GM19455 (cell line): Measurements from ENCODE around the gene KBTBD3.
"Not testable (repeated sequence)": the region's sequence is repeated elsewhere in the genome, so short reads cannot be mapped to it uniquely, and the experiment has no call there.

ENCODE experiments used
- ATAC-seq: cut with Tn5 transposase; IDR thresholded peaks from one replicate; pipeline ENCODE4 v1.9.1; 2021; ENCODE audit not compliant: unreplicated experiment

Gene KBTBD3

GRCh38 chr11:106012744-106013143 lies 64.4 kb downstream of the KBTBD3 start:
- no peak for ATAC-seq

GRCh38 chr11:106011481-106011880 lies 65.7 kb downstream of the KBTBD3 start:
- ATAC-seq, result no peak

GRCh38 chr11:106003094-106003493 lies 74.1 kb downstream of the KBTBD3 start:
- ATAC-seq, result not testable (repeated sequence)

DNA sequence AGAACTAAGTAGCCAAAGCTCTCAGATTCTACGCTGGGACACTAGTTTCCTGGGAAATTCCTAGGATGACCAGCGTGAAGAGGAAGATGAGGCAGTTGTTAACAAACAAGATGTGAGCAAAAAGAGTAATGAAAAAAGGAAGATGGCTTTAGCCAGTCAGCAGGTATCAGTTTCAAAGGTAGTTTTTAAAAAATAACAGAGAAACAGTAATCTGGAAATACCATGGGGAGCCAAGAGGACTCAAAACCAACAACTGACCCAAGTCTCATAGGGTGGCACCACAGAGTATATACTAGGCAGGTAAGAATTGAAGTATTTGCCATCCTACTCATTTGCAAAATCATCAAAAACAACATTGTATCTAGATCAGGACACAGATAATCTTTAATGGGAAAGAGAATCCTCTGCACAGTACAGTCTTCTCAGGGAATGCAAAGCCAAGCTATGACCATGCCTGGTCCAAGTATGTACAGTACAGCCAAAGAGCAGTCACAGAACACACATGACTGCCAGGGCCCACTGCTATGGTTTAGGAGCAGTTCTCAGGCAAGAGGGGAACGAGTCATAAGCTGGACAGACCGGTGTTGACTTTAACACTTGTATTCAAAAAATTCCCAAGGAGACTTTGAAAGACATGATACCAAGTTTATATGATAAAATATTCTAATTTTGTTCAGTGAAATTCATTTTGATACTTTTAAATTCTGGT lies 75.7 kb downstream of the KBTBD3 start:
- no peak for ATAC-seq
